ENCODE measurements around the gene SEMA3F.

DNA sequence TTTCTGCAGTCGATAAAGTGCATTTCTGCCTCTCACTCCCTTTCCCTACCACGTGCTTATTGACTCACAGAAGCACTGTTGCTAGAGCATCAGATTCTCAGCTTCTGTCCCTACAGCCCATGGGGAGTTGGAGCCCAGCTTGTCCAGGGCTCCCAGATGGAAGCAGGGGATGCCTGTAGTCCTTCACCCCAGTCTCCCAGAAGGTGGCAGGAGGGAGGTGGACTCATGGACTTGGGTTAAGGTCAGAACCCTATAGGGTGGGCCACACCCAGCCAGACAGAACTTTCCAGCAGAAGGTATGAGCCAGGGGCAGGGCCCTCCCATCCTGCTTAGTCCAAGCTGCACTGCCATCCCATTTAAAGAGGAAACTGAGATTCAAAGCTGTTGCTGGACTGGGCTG lies 33.1 kb upstream of the SEMA3F start:
- no peak for TF ChIP-seq SMC3 (IDR thresholded peaks at IDR 0.05)
- TF ChIP-seq CHD2 (IDR thresholded peaks at IDR 0.05; ENCODE audit: low read length, partially characterized antibody), result no peak
- TF ChIP-seq, protein P1, sequence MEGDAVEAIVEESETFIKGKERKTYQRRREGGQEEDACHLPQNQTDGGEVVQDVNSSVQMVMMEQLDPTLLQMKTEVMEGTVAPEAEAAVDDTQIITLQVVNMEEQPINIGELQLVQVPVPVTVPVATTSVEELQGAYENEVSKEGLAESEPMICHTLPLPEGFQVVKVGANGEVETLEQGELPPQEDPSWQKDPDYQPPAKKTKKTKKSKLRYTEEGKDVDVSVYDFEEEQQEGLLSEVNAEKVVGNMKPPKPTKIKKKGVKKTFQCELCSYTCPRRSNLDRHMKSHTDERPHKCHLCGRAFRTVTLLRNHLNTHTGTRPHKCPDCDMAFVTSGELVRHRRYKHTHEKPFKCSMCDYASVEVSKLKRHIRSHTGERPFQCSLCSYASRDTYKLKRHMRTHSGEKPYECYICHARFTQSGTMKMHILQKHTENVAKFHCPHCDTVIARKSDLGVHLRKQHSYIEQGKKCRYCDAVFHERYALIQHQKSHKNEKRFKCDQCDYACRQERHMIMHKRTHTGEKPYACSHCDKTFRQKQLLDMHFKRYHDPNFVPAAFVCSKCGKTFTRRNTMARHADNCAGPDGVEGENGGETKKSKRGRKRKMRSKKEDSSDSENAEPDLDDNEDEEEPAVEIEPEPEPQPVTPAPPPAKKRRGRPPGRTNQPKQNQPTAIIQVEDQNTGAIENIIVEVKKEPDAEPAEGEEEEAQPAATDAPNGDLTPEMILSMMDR (IDR thresholded peaks at IDR 0.05), result no peak
- TF ChIP-seq FOSL2 (IDR thresholded peaks at IDR 0.05), result no peak
- TF ChIP-seq FOSL2 (CRISPR knock-in tag; IDR thresholded peaks at IDR 0.05), result no peak
- TF ChIP-seq, protein P2, sequence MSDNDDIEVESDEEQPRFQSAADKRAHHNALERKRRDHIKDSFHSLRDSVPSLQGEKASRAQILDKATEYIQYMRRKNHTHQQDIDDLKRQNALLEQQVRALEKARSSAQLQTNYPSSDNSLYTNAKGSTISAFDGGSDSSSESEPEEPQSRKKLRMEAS (IDR thresholded peaks at IDR 0.05), result no peak
- TF ChIP-seq GATA3 (IDR thresholded peaks at IDR 0.05; ENCODE audit: borderline replicate concordance), result no peak
- TF ChIP-seq EHMT2 (IDR thresholded peaks at IDR 0.05; ENCODE audit: low read depth), result no peak
- TF ChIP-seq EP300 (IDR thresholded peaks at IDR 0.05), result no peak
- no peak for TF ChIP-seq POLR2A (IDR thresholded peaks at IDR 0.05; ENCODE audit: low read length)
- TF ChIP-seq JUN (IDR thresholded peaks at IDR 0.05), result no peak

Measured in A549 (cell line).